ENCODE measurements around the gene WFDC12.

The WFDC12 gene

GRCh38 chr20:45105317-45105716, 18.9 kb downstream of the WFDC12 start:
- peaks cover 4 to 16% of the 10 kb centered on the region in 2 donors for H3K27me3 ChIP-seq (ENCODE audit: control insufficient read depth in 1 of 2, insufficient read depth in 2 of 2, low read length in 2 of 2)
- no peak overlapping the region for H3K9ac ChIP-seq (ENCODE audit: low read depth in 1 of 2, low read length in 2 of 2)
- no peak overlapping the region for H3K4me3 ChIP-seq (ENCODE audit: low read depth in 1 of 2, low read length in 2 of 2)
- no peaks in the 10 kb centered on the region for H3K36me3 ChIP-seq (ENCODE audit: control insufficient read depth in 1 of 2, insufficient read depth in 2 of 2, low read length in 2 of 2)
- H3K27ac ChIP-seq (ENCODE audit: low read depth, low read length), result no peak overlapping the region
- no peaks in the 10 kb centered on the region for H3K4me1 ChIP-seq (ENCODE audit: control insufficient read depth in 1 of 2, insufficient read depth in 2 of 2, low read length in 2 of 2)
- no peaks in the 10 kb centered on the region for H3K9me3 ChIP-seq (ENCODE audit: control insufficient read depth in 1 of 2, low read length in 2 of 2)

GRCh38 chr20:45104786-45105185, 19.5 kb downstream of the WFDC12 start:
- no peak overlapping the region for H3K27ac ChIP-seq (ENCODE audit: low read depth, low read length)
- no peaks in the 10 kb centered on the region for H3K4me1 ChIP-seq (ENCODE audit: control insufficient read depth in 1 of 2, insufficient read depth in 2 of 2, low read length in 2 of 2)
- no peaks in the 10 kb centered on the region for H3K9me3 ChIP-seq (ENCODE audit: control insufficient read depth in 1 of 2, low read length in 2 of 2)
- H3K36me3 ChIP-seq (ENCODE audit: control insufficient read depth in 1 of 2, insufficient read depth in 2 of 2, low read length in 2 of 2), result no peaks in the 10 kb centered on the region
- H3K27me3 ChIP-seq (ENCODE audit: control insufficient read depth in 1 of 2, insufficient read depth in 2 of 2, low read length in 2 of 2), result peaks cover 9 to 21% of the 10 kb centered on the region in 2 donors
- H3K4me3 ChIP-seq (ENCODE audit: low read depth in 1 of 2, low read length in 2 of 2), result no peak overlapping the region
- no peak overlapping the region for H3K9ac ChIP-seq (ENCODE audit: low read depth in 1 of 2, low read length in 2 of 2)

GRCh38 chr20:45103072-45103471, 21.2 kb downstream of the WFDC12 start:
- no peaks in the 10 kb centered on the region for H3K4me1 ChIP-seq (ENCODE audit: control insufficient read depth in 1 of 2, insufficient read depth in 2 of 2, low read length in 2 of 2)
- H3K27ac ChIP-seq (ENCODE audit: low read depth, low read length), result no peak overlapping the region
- no peak overlapping the region for H3K9ac ChIP-seq (ENCODE audit: low read depth in 1 of 2, low read length in 2 of 2)
- H3K27me3 ChIP-seq (ENCODE audit: control insufficient read depth in 1 of 2, insufficient read depth in 2 of 2, low read length in 2 of 2), result peaks cover 20 to 34% of the 10 kb centered on the region in 2 donors
- no peaks in the 10 kb centered on the region for H3K36me3 ChIP-seq (ENCODE audit: control insufficient read depth in 1 of 2, insufficient read depth in 2 of 2, low read length in 2 of 2)
- no peak overlapping the region for H3K4me3 ChIP-seq (ENCODE audit: low read depth in 1 of 2, low read length in 2 of 2)
- H3K9me3 ChIP-seq (ENCODE audit: control insufficient read depth in 1 of 2, low read length in 2 of 2), result no peaks in the 10 kb centered on the region

GRCh38 chr20:45101333-45101850, 22.9 kb downstream of the WFDC12 start:
- peak overlapping the region in 1 of 2 donors; percentile 4 for H3K9ac ChIP-seq (ENCODE audit: low read depth in 1 of 2, low read length in 2 of 2)
- peaks cover 30 to 47% of the 10 kb centered on the region in 2 donors for H3K27me3 ChIP-seq (ENCODE audit: control insufficient read depth in 1 of 2, insufficient read depth in 2 of 2, low read length in 2 of 2)
- no peak overlapping the region for H3K27ac ChIP-seq (ENCODE audit: low read depth, low read length)
- H3K4me1 ChIP-seq (ENCODE audit: control insufficient read depth in 1 of 2, insufficient read depth in 2 of 2, low read length in 2 of 2), result no peaks in the 10 kb centered on the region
- H3K4me3 ChIP-seq (ENCODE audit: low read depth in 1 of 2, low read length in 2 of 2), result no peak overlapping the region
- H3K36me3 ChIP-seq (ENCODE audit: control insufficient read depth in 1 of 2, insufficient read depth in 2 of 2, low read length in 2 of 2), result no peaks in the 10 kb centered on the region
- H3K9me3 ChIP-seq (ENCODE audit: control insufficient read depth in 1 of 2, low read length in 2 of 2), result no peaks in the 10 kb centered on the region

GRCh38 chr20:45100563-45101245, 23.6 kb downstream of the WFDC12 start, which contains the start of gene KCNS1:
Gene KCNS1, minus strand, starts transcription at chr20:45101127. Its CDS starts 1,891 bp downstream, at chr20:45099236.
- H3K36me3 ChIP-seq (ENCODE audit: control insufficient read depth in 1 of 2, insufficient read depth in 2 of 2, low read length in 2 of 2), result no peaks in the 10 kb centered on the region
- H3K27ac ChIP-seq (ENCODE audit: low read depth, low read length), result no peak within 1 kb of the TSS
- H3K9ac ChIP-seq (ENCODE audit: low read depth in 1 of 2, low read length in 2 of 2), result peak within 1 kb of the TSS in 1 of 2 donors; percentile 4
- H3K9me3 ChIP-seq (ENCODE audit: control insufficient read depth in 1 of 2, low read length in 2 of 2), result no peaks in the 10 kb centered on the region
- H3K4me1 ChIP-seq (ENCODE audit: control insufficient read depth in 1 of 2, insufficient read depth in 2 of 2, low read length in 2 of 2), result no peaks in the 10 kb centered on the region
- H3K4me3 ChIP-seq (ENCODE audit: low read depth in 1 of 2, low read length in 2 of 2), result peak within 1 kb of the TSS in 1 of 2 donors; percentile 16
- H3K27me3 ChIP-seq (ENCODE audit: control insufficient read depth in 1 of 2, insufficient read depth in 2 of 2, low read length in 2 of 2), result peaks cover 32 to 49% of the 10 kb centered on the region in 2 donors

- Histone ChIP-seq H3K27ac (ENCODE audit: low read depth, low read length) (no peak overlapping the region), H3K36me3 (ENCODE audit: control insufficient read depth in 1 of 2, insufficient read depth in 2 of 2, low read length in 2 of 2) (no peaks in the 10 kb centered on the region), H3K9ac (ENCODE audit: low read depth in 1 of 2, low read length in 2 of 2) (no peak overlapping the region), H3K27me3 (ENCODE audit: control insufficient read depth in 1 of 2, insufficient read depth in 2 of 2, low read length in 2 of 2) (peaks cover 32 to 49% of the 10 kb centered on the region in 2 donors), H3K4me3 (ENCODE audit: low read depth in 1 of 2, low read length in 2 of 2) (peak overlapping the region; percentile 5 to 7), H3K4me1 (ENCODE audit: control insufficient read depth in 1 of 2, insufficient read depth in 2 of 2, low read length in 2 of 2) (no peaks in the 10 kb centered on the region), H3K9me3 (ENCODE audit: control insufficient read depth in 1 of 2, low read length in 2 of 2) (no peaks in the 10 kb centered on the region)
Measured at GRCh38 chr20:45098103-45098773, 26.0 kb downstream of the WFDC12 start.

GRCh38 chr20:45097485-45098102, 26.7 kb downstream of the WFDC12 start:
- Histone ChIP-seq H3K36me3 (ENCODE audit: control insufficient read depth in 1 of 2, insufficient read depth in 2 of 2, low read length in 2 of 2) (no peaks in the 10 kb centered on the region), H3K27me3 (ENCODE audit: control insufficient read depth in 1 of 2, insufficient read depth in 2 of 2, low read length in 2 of 2) (peaks cover 32 to 49% of the 10 kb centered on the region in 2 donors), H3K9ac (ENCODE audit: low read depth in 1 of 2, low read length in 2 of 2) (no peak overlapping the region), H3K4me3 (ENCODE audit: low read depth in 1 of 2, low read length in 2 of 2) (peak overlapping the region; percentile 5 to 7), H3K27ac (ENCODE audit: low read depth, low read length) (no peak overlapping the region), H3K4me1 (ENCODE audit: control insufficient read depth in 1 of 2, insufficient read depth in 2 of 2, low read length in 2 of 2) (no peaks in the 10 kb centered on the region), H3K9me3 (ENCODE audit: control insufficient read depth in 1 of 2, low read length in 2 of 2) (no peaks in the 10 kb centered on the region)

- H3K27ac ChIP-seq (ENCODE audit: low read depth, low read length), result no peak overlapping the region
- no peak overlapping the region for H3K9ac ChIP-seq (ENCODE audit: low read depth in 1 of 2, low read length in 2 of 2)
- no peaks in the 10 kb centered on the region for H3K36me3 ChIP-seq (ENCODE audit: control insufficient read depth in 1 of 2, insufficient read depth in 2 of 2, low read length in 2 of 2)
- no peaks in the 10 kb centered on the region for H3K4me1 ChIP-seq (ENCODE audit: control insufficient read depth in 1 of 2, insufficient read depth in 2 of 2, low read length in 2 of 2)
- no peaks in the 10 kb centered on the region for H3K9me3 ChIP-seq (ENCODE audit: control insufficient read depth in 1 of 2, low read length in 2 of 2)
- no peak overlapping the region for H3K4me3 ChIP-seq (ENCODE audit: low read depth in 1 of 2, low read length in 2 of 2)
- peaks cover 32 to 49% of the 10 kb centered on the region in 2 donors for H3K27me3 ChIP-seq (ENCODE audit: control insufficient read depth in 1 of 2, insufficient read depth in 2 of 2, low read length in 2 of 2)
Measured at GRCh38 chr20:45096781-45097180, 27.5 kb downstream of the WFDC12 start.

- no peaks in the 10 kb centered on the region for H3K9me3 ChIP-seq (ENCODE audit: control insufficient read depth in 1 of 2, low read length in 2 of 2)
- no peaks in the 10 kb centered on the region for H3K36me3 ChIP-seq (ENCODE audit: control insufficient read depth in 1 of 2, insufficient read depth in 2 of 2, low read length in 2 of 2)
- no peaks in the 10 kb centered on the region for H3K4me1 ChIP-seq (ENCODE audit: control insufficient read depth in 1 of 2, insufficient read depth in 2 of 2, low read length in 2 of 2)
- no peak overlapping the region for H3K9ac ChIP-seq (ENCODE audit: low read depth in 1 of 2, low read length in 2 of 2)
- H3K27ac ChIP-seq (ENCODE audit: low read depth, low read length), result no peak overlapping the region
- H3K27me3 ChIP-seq (ENCODE audit: control insufficient read depth in 1 of 2, insufficient read depth in 2 of 2, low read length in 2 of 2), result peaks cover 29 to 41% of the 10 kb centered on the region in 2 donors
- H3K4me3 ChIP-seq (ENCODE audit: low read depth in 1 of 2, low read length in 2 of 2), result no peak overlapping the region
Measured at GRCh38 chr20:45095805-45096238, 28.4 kb downstream of the WFDC12 start.

Measured in duodenal mucosa (tissue), 2 donors.